Lower leg skin (tissue), 4 donors: ENCODE measurements around the gene LSM14B. TPM values are rescaled to one million over a fixed set of nuclear protein-coding genes. Genes with fewer than 3 reads are reported as not detected.
A peak's percentile ranks its signal among the peaks of the same experiment; 100 is the strongest.

Experiments
- DNase-seq, 2 donors: peaks; one replicate each; pipeline ENCODE4 v3.0.0-alpha.2; 2019; ENCODE audit warnings: low spot score in 2 of 2
- H3K4me3 ChIP-seq: fragments of 200-600 bp; sonication (generic); 2 replicates; pipeline ENCODE4 v1.5.1; 2017; ENCODE audit warnings: mild to moderate bottlenecking, low read depth; ENCODE audit not compliant: poor library complexity, severe bottlenecking
- POLR2A ChIP-seq, 2 donors: fragments of 450-650 bp; IDR thresholded peaks; one replicate each; pipeline ENCODE4 v1.6.1; 2016 to 2017; ENCODE audit warnings: antibody characterized with exemption in 2 of 2, mild to moderate bottlenecking in 1 of 2, moderate library complexity in 1 of 2
- WGBS, 2 donors: methylation state at CpG; one replicate each; pipeline ENCODE4 v1.1.5; 2018; 5-methylcytosine and 5-hydroxymethylcytosine counted together
- intact Hi-C: fragments of 100-400 bp; cut with DNase I; formaldehyde crosslinking; loops from one replicate; pipeline ENCODE4 v1.15.0; 2023; ENCODE audit warnings: low total_unique reads
- total RNA-seq, 4 donors: library from RNA; depleted of rRNA; stranded (reverse); fragments of >200 nt; gene quantifications; one replicate each; pipeline ENCODE4 v1.1.0, GENCODE V29; 2016
- TF ChIP-seq, protein P1 (sequence below), 3 donors: fragments of 450-650 bp; IDR thresholded peaks; one replicate each; pipeline ENCODE4 v1.5.1; 2016; ENCODE audit warnings: antibody characterized with exemption in 3 of 3, mild to moderate bottlenecking in 3 of 3, moderate library complexity in 2 of 3

Gene LSM14B
- total RNA-seq, 4 donors from 2014 or later = 44.9 to 60.3 (median 49.9) TPM

DNA sequence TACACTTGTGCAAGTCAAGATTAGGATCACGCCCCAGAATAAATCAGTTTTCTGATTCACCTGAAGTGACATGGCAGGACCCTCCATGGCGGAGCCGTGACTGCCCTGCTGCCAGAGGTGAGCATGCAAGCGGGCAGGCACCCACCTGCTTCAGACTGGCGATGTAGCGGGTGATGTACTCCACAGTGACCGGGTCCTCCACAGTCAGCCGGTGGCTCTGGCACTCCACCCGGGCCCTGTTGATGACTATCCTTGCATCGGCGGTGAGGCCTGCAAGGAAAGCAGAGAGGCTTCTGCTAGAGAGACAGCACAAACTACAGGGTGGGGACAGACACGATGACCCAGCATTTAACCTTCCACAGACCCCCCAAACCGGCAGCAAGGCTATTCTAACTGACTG is 17.4 kb downstream of the LSM14B start:
- TF ChIP-seq POLR2A (IDR thresholded peaks at IDR 0.05) = no peak
- TF ChIP-seq, protein P1, sequence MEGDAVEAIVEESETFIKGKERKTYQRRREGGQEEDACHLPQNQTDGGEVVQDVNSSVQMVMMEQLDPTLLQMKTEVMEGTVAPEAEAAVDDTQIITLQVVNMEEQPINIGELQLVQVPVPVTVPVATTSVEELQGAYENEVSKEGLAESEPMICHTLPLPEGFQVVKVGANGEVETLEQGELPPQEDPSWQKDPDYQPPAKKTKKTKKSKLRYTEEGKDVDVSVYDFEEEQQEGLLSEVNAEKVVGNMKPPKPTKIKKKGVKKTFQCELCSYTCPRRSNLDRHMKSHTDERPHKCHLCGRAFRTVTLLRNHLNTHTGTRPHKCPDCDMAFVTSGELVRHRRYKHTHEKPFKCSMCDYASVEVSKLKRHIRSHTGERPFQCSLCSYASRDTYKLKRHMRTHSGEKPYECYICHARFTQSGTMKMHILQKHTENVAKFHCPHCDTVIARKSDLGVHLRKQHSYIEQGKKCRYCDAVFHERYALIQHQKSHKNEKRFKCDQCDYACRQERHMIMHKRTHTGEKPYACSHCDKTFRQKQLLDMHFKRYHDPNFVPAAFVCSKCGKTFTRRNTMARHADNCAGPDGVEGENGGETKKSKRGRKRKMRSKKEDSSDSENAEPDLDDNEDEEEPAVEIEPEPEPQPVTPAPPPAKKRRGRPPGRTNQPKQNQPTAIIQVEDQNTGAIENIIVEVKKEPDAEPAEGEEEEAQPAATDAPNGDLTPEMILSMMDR (IDR thresholded peaks at IDR 0.05) = no peak
- DNase-seq = no peak
- 82 to 89% methylated on average over 12 to 13 of the region's 13 CpGs for WGBS, 2 donors
- intact Hi-C loops = loop anchor here (5.0 kb wide), 1 partner anchor 127 kb away; no protein-coding TSS in a partner anchor
- H3K4me3 ChIP-seq = no peak overlapping the region

DNA sequence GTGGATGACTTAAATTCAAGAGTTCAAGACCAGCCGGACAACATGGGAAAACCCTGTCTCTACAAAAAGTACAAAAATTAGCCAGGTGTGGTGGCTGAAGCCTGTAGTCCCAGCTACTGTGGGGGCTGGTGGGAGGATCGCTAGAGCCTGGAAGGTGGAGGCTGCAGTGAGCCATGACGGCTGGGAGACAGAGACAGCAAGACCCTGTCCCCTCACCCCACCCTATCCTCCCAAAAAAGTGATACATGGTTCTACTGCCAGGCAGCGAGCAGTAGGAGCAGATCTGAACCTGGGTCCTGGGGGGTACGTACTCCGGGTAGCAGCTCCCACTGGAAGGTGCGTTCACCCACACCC is 18.7 kb downstream of the LSM14B start:
- 73 to 77% methylated on average over 7 of the region's 7 CpGs for WGBS, 2 donors
- TF ChIP-seq, protein P1 (IDR thresholded peaks at IDR 0.05) = no peak
- TF ChIP-seq POLR2A (IDR thresholded peaks at IDR 0.05) = no peak
- no peak for DNase-seq
- intact Hi-C loops = no loop called here
- H3K4me3 ChIP-seq = no peak overlapping the region

DNA sequence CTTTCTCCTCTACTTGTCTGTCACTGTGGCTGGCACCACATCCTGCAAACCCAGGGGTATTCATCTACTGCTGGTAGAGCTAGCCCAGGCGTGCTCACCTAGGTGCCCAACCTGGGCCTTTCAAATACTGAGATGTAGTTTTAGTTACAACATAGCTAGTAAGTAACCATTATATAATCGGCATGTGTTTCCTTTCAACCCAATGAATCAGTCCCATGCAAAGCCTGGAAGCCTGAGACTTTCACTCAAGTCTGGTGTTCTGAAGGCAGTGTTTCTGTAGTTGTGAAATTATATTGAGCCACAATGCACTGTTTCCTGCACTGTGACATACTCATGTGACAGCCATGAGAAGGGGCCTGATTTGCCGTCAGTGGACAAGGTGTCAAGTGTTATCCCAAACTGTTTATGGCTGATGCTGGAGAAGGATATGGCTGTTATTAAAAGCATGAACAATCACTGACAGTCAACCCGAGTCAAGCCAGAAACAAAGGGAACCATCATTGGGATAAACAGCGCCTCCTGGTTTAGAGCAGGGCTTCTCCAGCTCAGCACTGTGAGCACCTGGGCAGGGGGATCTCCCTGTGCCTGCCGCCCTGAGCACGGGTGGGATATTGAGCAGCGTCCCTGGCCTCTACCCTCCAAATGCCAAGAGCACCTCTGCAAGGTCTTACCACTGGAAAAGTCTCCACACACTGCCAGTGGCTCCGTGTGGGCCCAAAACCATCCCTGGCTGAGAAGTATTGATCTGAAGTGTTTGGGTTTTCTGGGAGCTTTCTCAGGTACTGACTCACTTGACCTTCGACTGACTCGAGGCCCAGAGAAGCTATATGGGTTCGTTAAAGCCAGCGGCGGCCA is 19.3 kb downstream of the LSM14B start:
- 13 to 14% methylated on average over 12 to 14 of the region's 14 CpGs for WGBS, 2 donors
- intact Hi-C loops = no loop called here
- no peak overlapping the region for H3K4me3 ChIP-seq
- TF ChIP-seq POLR2A (IDR thresholded peaks at IDR 0.05) = no peak
- TF ChIP-seq, protein P1 (IDR thresholded peaks at IDR 0.05) = no peak
- no peak for DNase-seq

DNA sequence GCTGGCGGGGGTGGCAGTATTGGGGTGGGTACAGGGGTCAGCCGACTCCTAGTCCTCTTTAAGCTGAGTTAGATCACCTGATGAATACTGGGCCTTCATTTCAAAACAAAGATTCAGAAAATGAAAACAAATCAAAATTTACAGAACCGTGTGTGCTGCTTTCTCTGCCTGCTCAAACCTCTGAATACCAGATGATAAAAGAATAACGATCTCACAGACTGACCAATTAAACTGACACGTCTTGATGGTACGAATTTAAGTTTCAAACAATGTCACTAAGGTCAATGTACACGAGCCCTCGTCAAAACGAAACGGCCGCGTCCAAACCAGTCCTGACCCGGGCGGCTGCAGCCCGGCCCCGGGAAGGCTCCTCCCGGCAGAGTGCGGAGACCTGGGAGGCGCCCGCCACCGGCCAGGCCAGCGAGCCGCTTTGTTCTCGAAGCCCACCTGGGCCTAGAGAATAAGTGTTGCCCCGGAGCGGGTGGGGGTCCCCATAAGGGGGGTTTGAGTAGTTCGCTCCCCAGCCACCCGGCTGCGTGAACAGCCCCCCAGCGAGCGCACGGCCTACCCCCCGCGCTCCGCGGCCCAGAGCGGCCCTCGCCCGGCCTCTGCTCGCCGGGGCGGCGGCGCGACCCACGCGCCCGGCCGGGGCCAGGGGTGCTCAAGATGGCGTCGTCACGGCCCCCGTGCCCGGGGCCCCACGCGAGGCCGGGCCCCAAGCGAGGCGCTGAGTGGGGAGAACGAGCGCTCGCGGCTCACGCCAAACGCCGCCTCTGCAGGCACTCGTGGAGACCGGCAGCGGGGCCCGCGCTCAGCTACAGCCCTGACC is 20.2 kb downstream of the LSM14B start:
- TF ChIP-seq, protein P1 (IDR thresholded peaks at IDR 0.05) = no peak
- DNase-seq = no peak
- peak overlapping the region; percentile 88 for H3K4me3 ChIP-seq
- whole genome bisulfite sequencing, 2 donors = 0 to 1% methylated on average over 11 to 58 of the region's 71 CpGs
- intact Hi-C loops = no loop called here

DNA sequence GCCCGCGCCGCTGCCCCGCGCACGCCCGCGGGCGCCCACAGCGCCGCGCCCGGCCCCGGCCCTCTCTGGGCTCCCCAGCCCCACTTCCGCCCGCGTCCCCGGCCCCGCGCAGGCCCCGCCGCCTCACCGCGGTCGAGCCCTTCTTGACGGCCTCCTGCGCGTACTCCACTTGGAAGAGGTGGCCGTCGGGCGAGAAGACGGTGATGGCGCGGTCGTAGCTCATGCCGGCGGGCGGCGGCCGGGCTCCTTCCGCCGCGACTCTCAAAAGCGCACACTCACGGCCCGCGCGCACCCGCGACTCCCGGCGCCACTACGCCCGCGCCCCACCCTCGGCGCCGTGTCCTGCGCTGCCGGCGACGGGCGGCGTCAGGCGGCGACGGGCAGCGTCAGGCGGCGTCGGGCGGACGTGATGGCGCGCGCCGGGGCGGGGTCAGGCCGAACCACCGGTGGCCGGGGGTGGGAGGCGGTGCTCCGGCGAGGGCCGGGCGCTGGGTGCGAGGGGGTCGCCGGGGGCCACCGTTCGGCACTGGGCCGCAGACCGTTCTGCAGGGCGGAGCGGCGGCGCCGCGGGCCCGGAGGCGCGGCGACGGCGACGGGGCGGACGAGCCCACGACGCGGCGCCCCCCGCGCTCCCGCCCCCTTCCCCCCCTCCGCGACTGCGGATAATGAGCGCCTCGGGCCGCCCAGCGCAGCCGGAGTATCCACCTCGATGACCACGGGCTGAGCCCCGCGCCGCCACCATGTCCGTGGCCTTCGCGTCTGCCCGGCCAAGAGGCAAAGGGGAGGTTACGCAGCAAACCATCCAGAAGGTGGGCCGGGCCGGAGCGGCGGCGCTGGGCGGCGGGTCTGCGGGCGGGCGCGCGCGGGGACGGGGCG is 21.0 kb downstream of the LSM14B start, which contains the start of the genes PSMA7 and SS18L1:
Gene PSMA7 (minus strand): TSS at position 314 of the 876 bp plus-strand sequence. CDS start 91 bp downstream, at position 223.
Gene SS18L1 (plus strand): TSS at position 689 of the 876 bp plus-strand sequence. CDS start 52 bp downstream, at position 741.
- TF ChIP-seq POLR2A (IDR thresholded peaks at IDR 0.05) = peak in 1 of 2 donors; percentile 53
- TF ChIP-seq, protein P1 (IDR thresholded peaks at IDR 0.05) = no peak
- WGBS, 2 donors = 0% methylated on average over 30 to 42 of the region's 148 CpGs
- peak; percentile 71 to 97 for DNase-seq
- peak within 1 kb of the TSS; percentile 88 for H3K4me3 ChIP-seq
- intact Hi-C loops = no loop called here
